GM06990 (cell line): ENCODE results near the gene GFOD1.

Experiments
- DNase-seq: peaks from one replicate; pipeline ENCODE4 v3.0.0-alpha.2; 2011; ENCODE audit not compliant: insufficient read length; ENCODE audit errors: extremely low read depth
- H3K27me3 ChIP-seq: replicated peaks from 2 replicates; pipeline ENCODE4 v1.6.0; 2011; ENCODE audit warnings: low read length; ENCODE audit not compliant: control insufficient read depth, insufficient read depth
- H3K36me3 ChIP-seq: 2 replicates; pipeline ENCODE4 v1.5.1; 2011; ENCODE audit warnings: low read length; ENCODE audit not compliant: control insufficient read depth, insufficient read depth
- H3K4me3 ChIP-seq: replicated peaks from 2 replicates; pipeline ENCODE4 v1.5.1; 2011; ENCODE audit warnings: low read depth, mild to moderate bottlenecking, control low read depth, low read length
- CTCF ChIP-seq: IDR thresholded peaks from 2 replicates; pipeline ENCODE4 v1.5.1; 2011; ENCODE audit warnings: low read length, control low read depth, mild to moderate bottlenecking, inconsistent platforms; ENCODE audit not compliant: insufficient read depth, poor library complexity, severe bottlenecking

GFOD1 gene

GRCh38 chr6:13407709-13408695, 79.4 kb downstream of the GFOD1 start:
- TF ChIP-seq CTCF, result no peak
- Histone ChIP-seq H3K36me3 (no peaks in the 10 kb centered on the region), H3K27me3 (no peaks in the 10 kb centered on the region), H3K4me3 (no peak overlapping the region)
- DNase-seq, result no peak

GRCh38 chr6:13407368-13407708, 80.1 kb downstream of the GFOD1 start:
- no peaks in the 10 kb centered on the region for H3K36me3 ChIP-seq
- TF ChIP-seq CTCF, result no peak
- no peak for DNase-seq
- no peak overlapping the region for H3K4me3 ChIP-seq
- H3K27me3 ChIP-seq, result no peaks in the 10 kb centered on the region

- DNase-seq, result no peak
- no peak overlapping the region for H3K4me3 ChIP-seq
- no peak for TF ChIP-seq CTCF
- no peaks in the 10 kb centered on the region for H3K27me3 ChIP-seq
- no peaks in the 10 kb centered on the region for H3K36me3 ChIP-seq
Observed at GRCh38 chr6:13406781-13407180, 80.6 kb downstream of the GFOD1 start.

- Histone ChIP-seq H3K27me3 (no peaks in the 10 kb centered on the region), H3K4me3 (no peak overlapping the region), H3K36me3 (no peaks in the 10 kb centered on the region)
- TF ChIP-seq CTCF, result no peak
- no peak for DNase-seq
Observed at GRCh38 chr6:13405961-13406477, 81.4 kb downstream of the GFOD1 start.

- no peaks in the 10 kb centered on the region for H3K27me3 ChIP-seq
- DNase-seq, result no peak
Observed at GRCh38 chr6:13404892-13405254, 82.5 kb downstream of the GFOD1 start.

More at GRCh38 chr6:13404892-13405254, 82.5 kb downstream of the GFOD1 start:
- Histone ChIP-seq H3K4me3 (no peak overlapping the region), H3K36me3 (no peaks in the 10 kb centered on the region)
- TF ChIP-seq CTCF, result no peak
